Nephron (organoid): ENCODE data around the gene ATF7IP2.

ENCODE experiments used
- H3K27ac Mint-ChIP-seq, 3 experiments: 2 replicates each; pipeline ENCODE4 v1.8.0; 2020; ENCODE audit warnings: mixed read lengths in 3 of 3, mild to moderate bottlenecking in 2 of 3, moderate library complexity in 1 of 3
- H3K27me3 Mint-ChIP-seq: 2 replicates; pipeline ENCODE4 v1.8.0; 2021; ENCODE audit warnings: low read depth, mild to moderate bottlenecking, moderate library complexity, mixed read lengths
- H3K36me3 Mint-ChIP-seq: 2 replicates; pipeline ENCODE4 v1.8.0; 2020; ENCODE audit warnings: low read depth, mixed read lengths
- H3K4me1 Mint-ChIP-seq: 2 replicates; pipeline ENCODE4 v1.8.0; 2020; ENCODE audit warnings: mixed read lengths
- H3K4me3 Mint-ChIP-seq, 3 experiments: 2 replicates each; pipeline ENCODE4 v1.8.0; 2020; ENCODE audit warnings: mild to moderate bottlenecking in 3 of 3, mixed read lengths in 3 of 3, moderate library complexity in 2 of 3
- H3K9me3 Mint-ChIP-seq: 2 replicates; pipeline ENCODE4 v1.8.0; 2020; ENCODE audit warnings: mixed read lengths
- CTCF ChIP-seq, 3 experiments: fragments of 200-600 bp; sonication (generic); IDR thresholded peaks; one replicate each; pipeline ENCODE4 v1.5.0; 2021; ENCODE audit warnings: antibody characterized with exemption in 3 of 3; ENCODE audit not compliant: unreplicated experiment in 3 of 3

ATF7IP2 gene

GRCh38 chr16:10383626-10384025, 2.2 kb upstream of the ATF7IP2 start:
- Mint-ChIP-seq H3K27ac (no peak overlapping the region), H3K36me3 (peaks cover 20% of the 10 kb centered on the region), H3K4me1 (peaks cover 9% of the 10 kb centered on the region), H3K27me3 (no peaks in the 10 kb centered on the region), H3K4me3 (peak overlapping the region; percentile 18 to 41 (median 31)), H3K9me3 (peaks cover 7% of the 10 kb centered on the region)
- TF ChIP-seq CTCF (IDR thresholded peaks at IDR 0.05; ENCODE audit: unreplicated experiment in 3 of 3), result no peak

- Mint-ChIP-seq H3K4me3 (peak overlapping the region; percentile 93 to 97 (median 95)), H3K4me1 (peaks cover 9% of the 10 kb centered on the region), H3K9me3 (peaks cover 10% of the 10 kb centered on the region), H3K36me3 (peaks cover 44% of the 10 kb centered on the region), H3K27ac (peak overlapping the region; percentile 89 to 96 (median 95)), H3K27me3 (no peaks in the 10 kb centered on the region)
- no peak for TF ChIP-seq CTCF (IDR thresholded peaks at IDR 0.05; ENCODE audit: unreplicated experiment in 3 of 3)
Observed at GRCh38 chr16:10386517-10387100, 748 bp downstream of the ATF7IP2 start.

- H3K4me3 Mint-ChIP-seq, result peak overlapping the region; percentile 93 to 97 (median 95)
- peaks cover 10% of the 10 kb centered on the region for H3K9me3 Mint-ChIP-seq
- H3K36me3 Mint-ChIP-seq, result peaks cover 47% of the 10 kb centered on the region
- no peaks in the 10 kb centered on the region for H3K27me3 Mint-ChIP-seq
- peak overlapping the region in 2 of 3 experiments; percentile 95 to 96 for H3K27ac Mint-ChIP-seq
- TF ChIP-seq CTCF (IDR thresholded peaks at IDR 0.05; ENCODE audit: unreplicated experiment in 3 of 3), result no peak
- peaks cover 9% of the 10 kb centered on the region for H3K4me1 Mint-ChIP-seq
Observed at GRCh38 chr16:10387188-10387617, 1.3 kb downstream of the ATF7IP2 start.

GRCh38 chr16:10388988-10389387, 3.1 kb downstream of the ATF7IP2 start:
- Mint-ChIP-seq H3K27me3 (no peaks in the 10 kb centered on the region), H3K4me3 (peak overlapping the region; percentile 28 to 64 (median 53)), H3K36me3 (peaks cover 59% of the 10 kb centered on the region), H3K9me3 (peaks cover 13% of the 10 kb centered on the region), H3K27ac (no peak overlapping the region), H3K4me1 (peaks cover 9% of the 10 kb centered on the region)
- TF ChIP-seq CTCF (IDR thresholded peaks at IDR 0.05; ENCODE audit: unreplicated experiment in 3 of 3), result no peak

- Mint-ChIP-seq H3K36me3 (peaks cover 72% of the 10 kb centered on the region), H3K4me1 (peaks cover 9% of the 10 kb centered on the region), H3K4me3 (no peak overlapping the region), H3K9me3 (peaks cover 18% of the 10 kb centered on the region), H3K27ac (no peak overlapping the region), H3K27me3 (no peaks in the 10 kb centered on the region)
- TF ChIP-seq CTCF (IDR thresholded peaks at IDR 0.05; ENCODE audit: unreplicated experiment in 3 of 3), result no peak
Observed at GRCh38 chr16:10390330-10390729, 4.5 kb downstream of the ATF7IP2 start.

GRCh38 chr16:10390867-10391266, 5.0 kb downstream of the ATF7IP2 start:
- H3K27me3 Mint-ChIP-seq, result no peaks in the 10 kb centered on the region

More at GRCh38 chr16:10390867-10391266, 5.0 kb downstream of the ATF7IP2 start:
- Mint-ChIP-seq H3K27ac (no peak overlapping the region), H3K9me3 (peaks cover 18% of the 10 kb centered on the region), H3K36me3 (peaks cover 74% of the 10 kb centered on the region), H3K4me3 (no peak overlapping the region), H3K4me1 (peaks cover 9% of the 10 kb centered on the region)
- TF ChIP-seq CTCF (IDR thresholded peaks at IDR 0.05; ENCODE audit: unreplicated experiment in 3 of 3), result no peak
